T-cell (primary cell): ENCODE data around the gene CPEB1. TPM values are rescaled to one million over a fixed set of nuclear protein-coding genes. Genes with fewer than 3 reads are reported as not detected.

ENCODE experiments used
- ATAC-seq, 4 experiments: fragments of 200-7000 bp in 3 of 4; fragments of 150-1000 bp in 1 of 4; cut with Tn5 transposase; replicated peaks in 1 of 4; 1 replicate in 3 of 4; 2 replicates in 1 of 4; pipeline ENCODE4 v1.10.0; 2021; ENCODE audit warnings: moderate library complexity in 3 of 4, mild to moderate bottlenecking in 2 of 4, moderate number of reproducible peaks in 1 of 4
- CTCF ChIA-PET, 2 donors: fragments of 300-600 bp; sonication (Branson Sonifier 250); formaldehyde crosslinking; loops; one replicate each; lab custom pipeline; 2022; ENCODE audit warnings: antibody characterized with exemption in 2 of 2; lab: Charles Lee
- POLR2A ChIA-PET, 2 donors: fragments of 300-600 bp; sonication (Branson Sonifier 250); formaldehyde crosslinking; loops; one replicate each; lab custom pipeline; 2022; ENCODE audit warnings: antibody characterized with exemption in 2 of 2; lab: Charles Lee
- DNase-seq, 35 experiments: peaks; one replicate each; pipeline versions ENCODE4 v3.0.0 to v3.0.0-alpha.2; 2013 to 2023
- H3K27ac ChIP-seq: one replicate; pipeline ENCODE4 v1.5.1; 2013; ENCODE audit warnings: low read length
- H3K27me3 ChIP-seq, 2 experiments: replicated peaks in 1 of 2; 1 replicate in 1 of 2; 2 replicates in 1 of 2; pipeline versions ENCODE4 v1.6.1 to v1.7.0; 2013; ENCODE audit warnings: low read length in 1 of 2, mixed read lengths in 1 of 2; ENCODE audit not compliant: control insufficient read depth in 2 of 2, insufficient read depth in 2 of 2; ENCODE audit errors: extremely low read depth in 1 of 2
- H3K36me3 ChIP-seq, 2 donors: 1 replicate in 1 of 2; 2 replicates in 1 of 2; pipeline versions ENCODE4 v1.6.1 to v1.7.0; 2013; ENCODE audit warnings: low read length in 1 of 2; ENCODE audit not compliant: control insufficient read depth in 2 of 2, insufficient read depth in 1 of 2; ENCODE audit errors: extremely low read depth in 1 of 2
- H3K4me1 ChIP-seq, 2 experiments: 1 replicate in 1 of 2; 2 replicates in 1 of 2; pipeline versions ENCODE4 v1.6.1 to v1.7.0; 2013; ENCODE audit warnings: low read length in 2 of 2, mixed read lengths in 1 of 2; ENCODE audit not compliant: insufficient read depth in 2 of 2, control insufficient read depth in 1 of 2; ENCODE audit errors: extremely low read depth in 1 of 2
- H3K4me3 ChIP-seq, 2 donors: 1 replicate in 1 of 2; 2 replicates in 1 of 2; pipeline versions ENCODE4 v1.5.1 to v1.7.0; 2013; ENCODE audit warnings: mild to moderate bottlenecking in 2 of 2, low read length in 1 of 2, moderate library complexity in 1 of 2; ENCODE audit not compliant: control insufficient read depth in 1 of 2; ENCODE audit errors: extremely low read depth in 1 of 2
- H3K9me3 ChIP-seq: 2 replicates; pipeline ENCODE4 v1.7.0; 2013
- H3K27ac Mint-ChIP-seq, 2 donors: one replicate each; pipeline ENCODE4 v1.8.0; 2020 to 2021; ENCODE audit warnings: mild to moderate bottlenecking in 2 of 2, mixed read lengths in 2 of 2
- H3K27me3 Mint-ChIP-seq, 2 donors: one replicate each; pipeline ENCODE4 v1.8.0; 2021 to 2022; ENCODE audit warnings: mixed read lengths in 2 of 2
- H3K36me3 Mint-ChIP-seq: one replicate; pipeline ENCODE4 v1.8.0; 2021; ENCODE audit warnings: mixed read lengths
- H3K4me1 Mint-ChIP-seq, 3 donors: one replicate each; pipeline ENCODE4 v1.8.0; 2020 to 2022; ENCODE audit warnings: mixed read lengths in 3 of 3, mild to moderate bottlenecking in 1 of 3
- H3K4me3 Mint-ChIP-seq, 3 donors: one replicate each; pipeline ENCODE4 v1.8.0; 2020 to 2022; ENCODE audit warnings: mild to moderate bottlenecking in 3 of 3, mixed read lengths in 3 of 3, moderate library complexity in 3 of 3
- H3K9me3 Mint-ChIP-seq, 3 donors: one replicate each; pipeline ENCODE4 v1.8.0; 2020 to 2022; ENCODE audit warnings: mixed read lengths in 3 of 3
- WGBS: methylation state at CpG from one replicate; pipeline ENCODE4 v1.1.5; 2013; ENCODE audit warnings: missing lambda C conversion rate; ENCODE audit not compliant: insufficient coverage; 5-methylcytosine and 5-hydroxymethylcytosine counted together
- total RNA-seq, 35 experiments: library from RNA in 6 of 35; stranded (reverse) in 6 of 35; fragments of 120-200 nt in 1 of 35; gene quantifications; one replicate each; pipeline versions ENCODE4 v1.2.1 to v1.2.4 and lab custom pipeline; 2013 to 2026

CPEB1 gene
- total RNA-seq, 5 donors from 2014 or later (not counting 1 experiment from before 2014, with no cell fraction given) = 0.33 to 1.3 (median 0.93) TPM

- CTCF ChIA-PET = no interaction called here
Observed at GRCh38 chr15:82663186-82663600, 16.0 kb upstream of the CPEB1 start.

GRCh38 chr15:82662641-82663040 is 15.5 kb upstream of the CPEB1 start:
- Histone ChIP-seq H3K9me3 (no peaks in the 10 kb centered on the region), H3K27me3 (peaks cover 0 to 59% of the 10 kb centered on the region in 2 experiments), H3K4me1 (no peaks in the 10 kb centered on the region), H3K27ac (no peak overlapping the region), H3K36me3 (no peaks in the 10 kb centered on the region), H3K4me3 (no peak overlapping the region)
- no peak overlapping the region for H3K4me3 Mint-ChIP-seq
- peaks cover 21 to 39% of the 10 kb centered on the region in 2 donors for H3K27me3 Mint-ChIP-seq
- no peak for DNase-seq
- CTCF ChIA-PET = no interaction called here
- POLR2A ChIA-PET = no interaction called here
- ATAC-seq = no peak
- H3K27ac Mint-ChIP-seq = no peak overlapping the region
- 61% methylated on average over 3 of the region's 9 CpGs for WGBS
- H3K36me3 Mint-ChIP-seq = no peaks in the 10 kb centered on the region
- H3K4me1 Mint-ChIP-seq = no peaks in the 10 kb centered on the region
- H3K9me3 Mint-ChIP-seq = no peaks in the 10 kb centered on the region

More at GRCh38 chr15:82663186-82663600, 16.0 kb upstream of the CPEB1 start:
- H3K27me3 ChIP-seq = peaks cover 0 to 62% of the 10 kb centered on the region in 2 experiments
- H3K9me3 ChIP-seq = no peaks in the 10 kb centered on the region
- 40% methylated on average over 1 of the region's 4 CpGs for WGBS
- POLR2A ChIA-PET = no interaction called here
- DNase-seq (peak in 21 of 35 experiments; percentile 10 to 63 (median 29)), ATAC-seq (no peak)
- no peaks in the 10 kb centered on the region for H3K4me1 ChIP-seq
- Mint-ChIP-seq H3K4me1 (no peaks in the 10 kb centered on the region), H3K4me3 (no peak overlapping the region), H3K27me3 (peaks cover 21 to 39% of the 10 kb centered on the region in 2 donors), H3K9me3 (no peaks in the 10 kb centered on the region), H3K36me3 (no peaks in the 10 kb centered on the region), H3K27ac (no peak overlapping the region)
- no peak overlapping the region for H3K4me3 ChIP-seq
- no peak overlapping the region for H3K27ac ChIP-seq
- H3K36me3 ChIP-seq = no peaks in the 10 kb centered on the region

DNA sequence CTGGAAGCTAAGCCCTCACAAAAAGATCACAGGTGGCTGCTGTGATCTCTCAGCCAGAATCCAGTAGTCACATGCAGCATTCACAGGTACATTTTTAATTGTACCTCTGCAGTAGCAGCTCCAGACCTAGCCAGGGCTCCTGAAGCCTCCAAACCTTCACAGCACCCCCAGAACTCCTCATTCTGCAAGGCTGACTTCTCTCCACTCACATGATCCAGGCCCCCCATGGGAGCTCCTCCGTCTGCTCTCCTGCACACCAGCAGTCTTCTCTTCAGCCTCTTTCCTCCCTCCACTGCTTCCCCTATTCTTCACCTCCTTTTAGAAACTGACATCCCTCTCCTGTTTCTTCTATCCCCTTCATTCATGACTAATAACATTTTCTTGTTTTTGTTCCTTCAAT is 13.2 kb upstream of the CPEB1 start:
- DNase-seq (no peak), ATAC-seq (no peak)
- H3K9me3 Mint-ChIP-seq = no peaks in the 10 kb centered on the region
- no peak overlapping the region for H3K27ac Mint-ChIP-seq
- CTCF ChIA-PET = no interaction called here
- Histone ChIP-seq H3K27ac (no peak overlapping the region), H3K9me3 (no peaks in the 10 kb centered on the region), H3K36me3 (no peaks in the 10 kb centered on the region), H3K27me3 (peaks cover 0 to 54% of the 10 kb centered on the region in 2 experiments), H3K4me1 (no peaks in the 10 kb centered on the region), H3K4me3 (no peak overlapping the region)
- POLR2A ChIA-PET = no interaction called here
- H3K4me3 Mint-ChIP-seq = no peak overlapping the region
- H3K27me3 Mint-ChIP-seq = peaks cover 29 to 39% of the 10 kb centered on the region in 2 donors
- no peaks in the 10 kb centered on the region for H3K4me1 Mint-ChIP-seq
- H3K36me3 Mint-ChIP-seq = no peaks in the 10 kb centered on the region
- WGBS = 75% methylated on average over 1 of the region's 1 CpG

DNA sequence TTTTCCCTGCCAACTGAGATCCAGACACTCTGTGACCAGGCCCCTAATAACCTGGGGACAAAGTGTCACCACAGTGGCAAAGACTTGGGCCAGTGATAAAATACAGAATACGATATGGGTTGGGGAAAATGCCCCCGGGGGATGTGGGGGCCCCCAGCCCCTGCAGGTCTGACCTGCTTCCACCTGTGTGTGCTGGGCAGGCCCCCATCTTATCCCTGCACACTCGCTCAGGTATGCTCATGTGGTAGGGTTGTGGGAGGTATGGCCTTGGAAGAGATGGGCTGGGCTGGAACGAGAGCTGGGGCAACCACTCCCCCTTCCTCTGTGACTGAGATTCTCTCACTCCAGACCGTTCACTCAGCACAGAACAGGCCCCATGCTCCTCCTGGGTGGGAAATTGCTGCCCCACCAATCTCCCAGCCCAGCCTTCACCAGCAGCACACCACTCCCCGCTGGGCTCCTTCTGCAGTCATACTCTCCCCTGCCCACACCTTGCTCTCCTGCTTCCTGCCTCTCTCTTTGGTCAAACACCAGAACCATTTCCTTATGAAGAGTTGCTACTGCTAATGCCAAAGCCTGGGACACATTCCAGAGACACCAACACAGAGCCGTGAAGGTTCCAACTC is 9.6 kb upstream of the CPEB1 start:
- Histone ChIP-seq H3K4me3 (no peak overlapping the region), H3K36me3 (no peaks in the 10 kb centered on the region), H3K27me3 (peaks cover 0 to 34% of the 10 kb centered on the region in 2 experiments), H3K27ac (no peak overlapping the region), H3K4me1 (no peaks in the 10 kb centered on the region), H3K9me3 (no peaks in the 10 kb centered on the region)
- Mint-ChIP-seq H3K4me1 (no peaks in the 10 kb centered on the region), H3K4me3 (no peak overlapping the region), H3K27me3 (peaks cover 27% of the 10 kb centered on the region in 2 donors), H3K27ac (no peak overlapping the region), H3K9me3 (no peaks in the 10 kb centered on the region), H3K36me3 (no peaks in the 10 kb centered on the region)
- ATAC-seq = no peak
- ChIA-PET POLR2A (no interaction called here), CTCF (no interaction called here)
- 68% methylated on average over 3 of the region's 7 CpGs for WGBS
- DNase-seq = no peak

DNA sequence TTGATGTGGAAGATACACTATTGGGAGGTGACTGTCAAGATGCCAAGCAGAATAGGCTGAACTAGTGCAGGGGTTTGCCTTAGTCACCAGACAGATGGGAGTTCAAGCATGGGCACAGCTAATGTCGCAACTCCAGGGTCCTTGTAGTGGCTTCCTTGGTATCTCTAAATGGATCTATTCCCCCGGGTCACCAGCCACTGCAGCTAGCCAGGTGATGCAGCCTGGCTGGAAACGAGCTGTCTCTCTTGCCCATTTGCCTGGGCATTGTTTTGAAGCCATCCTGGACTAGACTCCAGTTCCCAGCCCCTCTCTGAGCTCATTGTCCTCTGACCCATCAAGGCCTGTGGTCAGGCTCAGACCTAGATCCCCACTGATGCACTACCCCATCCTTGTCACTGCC is 8.4 kb upstream of the CPEB1 start:
- no peaks in the 10 kb centered on the region for H3K4me1 Mint-ChIP-seq
- 68% methylated on average over 3 of the region's 3 CpGs for WGBS
- H3K36me3 Mint-ChIP-seq = no peaks in the 10 kb centered on the region
- H3K4me3 ChIP-seq = no peak overlapping the region
- no peaks in the 10 kb centered on the region for H3K9me3 ChIP-seq
- H3K9me3 Mint-ChIP-seq = no peaks in the 10 kb centered on the region
- no peak for DNase-seq
- ChIA-PET CTCF (no interaction called here), POLR2A (no interaction called here)
- H3K27me3 ChIP-seq = peaks cover 0 to 34% of the 10 kb centered on the region in 2 experiments
- ATAC-seq = no peak
- no peaks in the 10 kb centered on the region for H3K36me3 ChIP-seq
- H3K27ac ChIP-seq = no peak overlapping the region
- H3K27me3 Mint-ChIP-seq = peaks cover 23 to 25% of the 10 kb centered on the region in 2 donors
- no peaks in the 10 kb centered on the region for H3K4me1 ChIP-seq
- H3K4me3 Mint-ChIP-seq = no peak overlapping the region
- H3K27ac Mint-ChIP-seq = no peak overlapping the region

GRCh38 chr15:82653483-82654168 is 6.5 kb upstream of the CPEB1 start:
- Histone ChIP-seq H3K36me3 (no peaks in the 10 kb centered on the region), H3K27me3 (peaks cover 0 to 31% of the 10 kb centered on the region in 2 experiments), H3K9me3 (no peaks in the 10 kb centered on the region), H3K27ac (no peak overlapping the region), H3K4me3 (no peak overlapping the region), H3K4me1 (no peaks in the 10 kb centered on the region)
- H3K27me3 Mint-ChIP-seq = peaks cover 27 to 33% of the 10 kb centered on the region in 2 donors
- no peaks in the 10 kb centered on the region for H3K9me3 Mint-ChIP-seq
- H3K4me3 Mint-ChIP-seq = no peak overlapping the region
- no peaks in the 10 kb centered on the region for H3K36me3 Mint-ChIP-seq
- POLR2A ChIA-PET = no interaction called here
- no peak for ATAC-seq
- H3K27ac Mint-ChIP-seq = no peak overlapping the region
- no peak for DNase-seq
- WGBS = no CpG with 5 or more reads among the region's 3 CpGs
- H3K4me1 Mint-ChIP-seq = peaks cover 0 to 4% (median 3%) of the 10 kb centered on the region in 3 donors
- CTCF ChIA-PET = no interaction called here
